GM23248 (cell line): ENCODE results near the gene TENM4.

Experiments
- EZH2 ChIP-seq: fragments of 200-600 bp; sonication (generic); IDR thresholded peaks from 2 replicates; pipeline ENCODE4 v1.6.1; 2018; ENCODE audit warnings: antibody characterized with exemption, mild to moderate bottlenecking; ENCODE audit not compliant: insufficient read depth, poor library complexity, severe bottlenecking
- EZH2phosphoT487 ChIP-seq: fragments of 200-600 bp; sonication (generic); IDR thresholded peaks from 2 replicates; pipeline ENCODE4 v1.6.1; 2018; ENCODE audit warnings: antibody characterized with exemption, moderate library complexity, mild to moderate bottlenecking, low read depth; ENCODE audit not compliant: insufficient read depth

DNA sequence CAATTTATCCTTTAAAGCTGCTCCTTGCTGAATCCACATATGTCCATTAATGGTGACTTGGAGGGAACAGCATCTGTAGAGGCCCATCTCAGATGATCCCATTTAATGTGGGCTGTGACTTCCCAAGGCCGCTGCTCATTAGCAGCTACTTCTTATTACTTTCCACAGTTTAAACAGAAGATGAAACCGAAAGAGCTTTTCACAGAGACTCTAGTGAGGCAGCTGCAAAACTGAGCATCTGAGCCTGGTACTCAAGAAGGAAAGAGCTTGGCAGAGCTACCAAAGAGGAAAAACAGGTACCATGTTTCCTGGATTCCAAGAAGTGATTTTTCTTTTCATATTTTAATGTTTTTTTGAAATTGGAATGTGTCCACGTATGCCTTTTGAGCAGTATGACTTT is 755.7 kb downstream of the TENM4 start:
- TF ChIP-seq EZH2 (no peak), EZH2phosphoT487 (no peak)
